DOHH2 (cell line): ENCODE results near the gene FADS6.

Source experiments
- CTCF ChIP-seq: fragments of 200-600 bp; sonication (generic); IDR thresholded peaks from one replicate; pipeline ENCODE4 v1.5.1; 2014; ENCODE audit warnings: antibody characterized with exemption, mild to moderate bottlenecking, low read depth, low read length; ENCODE audit not compliant: poor library complexity, severe bottlenecking
- EZH2phosphoT487 ChIP-seq: fragments of 200-600 bp; sonication (generic); IDR thresholded peaks from 2 replicates; pipeline ENCODE4 v1.6.1; 2017; ENCODE audit warnings: borderline replicate concordance, mild to moderate bottlenecking, antibody characterized with exemption, low read length, moderate library complexity, mixed read lengths

DNA sequence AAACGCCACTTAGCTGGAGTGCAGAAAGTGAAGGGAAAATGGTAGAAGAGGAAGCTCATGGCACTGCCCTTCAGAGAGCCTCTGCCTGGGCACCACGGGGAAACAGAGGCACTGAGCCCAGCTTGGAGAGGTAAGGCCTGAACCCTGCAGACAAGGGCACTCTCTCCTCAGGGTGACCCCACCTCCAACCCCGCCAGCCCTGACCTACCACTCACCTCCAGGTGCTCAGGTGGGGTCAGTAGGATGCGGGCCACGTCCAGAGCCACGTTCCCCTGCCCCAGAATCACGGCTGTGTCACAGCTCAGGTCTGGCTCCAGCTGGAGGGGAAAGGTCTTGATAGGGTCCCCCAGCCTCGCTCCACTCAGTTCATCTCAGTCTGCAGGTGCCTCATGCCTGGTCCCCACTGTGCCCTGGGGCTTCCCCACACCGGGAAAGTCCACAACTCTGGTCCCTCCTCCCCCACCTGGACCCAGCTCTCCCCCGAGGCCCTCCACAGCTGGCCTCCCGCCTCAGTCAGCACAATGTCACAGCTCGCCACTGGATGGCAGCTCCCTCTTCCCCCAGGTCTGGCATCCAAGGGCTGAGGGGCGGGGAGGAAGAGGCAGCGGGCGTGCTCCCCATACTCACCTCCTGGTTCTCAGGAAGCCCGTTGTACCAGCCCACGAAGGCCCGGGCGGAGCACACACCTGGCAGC, 27.8 kb downstream of the FADS6 start:
- no peak for TF ChIP-seq CTCF
- no peak for TF ChIP-seq EZH2phosphoT487
